SK-N-SH treated with all-trans-retinoic acid at 6 μM for 48 hours (cell line): Measurements from ENCODE around the gene C1RL.

Experiments used
- CREB5 ChIP-seq: fragments of 250-450 bp; sonication (Bioruptor Pico); IDR thresholded peaks from 2 replicates; pipeline ENCODE4 v1.5.1; 2020; ENCODE audit warnings: low read depth, mild to moderate bottlenecking, moderate library complexity
- PATZ1 ChIP-seq: fragments of 250-450 bp; sonication (Bioruptor Pico); IDR thresholded peaks from 2 replicates; pipeline ENCODE4 v1.8.0; 2020; ENCODE audit warnings: mild to moderate bottlenecking, moderate library complexity, borderline replicate concordance
- POU6F1 ChIP-seq: fragments of 250-450 bp; sonication (Bioruptor Pico); IDR thresholded peaks from 2 replicates; pipeline ENCODE4 v1.8.0; 2021; ENCODE audit warnings: low read depth, mild to moderate bottlenecking, moderate library complexity, borderline replicate concordance
- TCF4 ChIP-seq: fragments of 250-450 bp; sonication (Bioruptor Pico); IDR thresholded peaks from 2 replicates; pipeline ENCODE4 v1.8.0; 2021; ENCODE audit warnings: mild to moderate bottlenecking, moderate library complexity, borderline replicate concordance
- TOX ChIP-seq: fragments of 250-450 bp; sonication (Bioruptor Pico); IDR thresholded peaks from 2 replicates; pipeline ENCODE4 v1.8.0; 2021; ENCODE audit warnings: mild to moderate bottlenecking, moderate library complexity, borderline replicate concordance
- TSHZ2 ChIP-seq: fragments of 250-450 bp; sonication (Bioruptor Pico); IDR thresholded peaks from 2 replicates; pipeline ENCODE4 v1.5.0; 2020; ENCODE audit warnings: mild to moderate bottlenecking, moderate library complexity
- ZC3H10 ChIP-seq: fragments of 250-450 bp; sonication (Bioruptor Pico); IDR thresholded peaks from 2 replicates; pipeline ENCODE4 v1.5.1; 2021; ENCODE audit warnings: mild to moderate bottlenecking, moderate library complexity
- ZFP30 ChIP-seq: fragments of 450-650 bp; formaldehyde crosslinking; IDR thresholded peaks from 2 replicates; pipeline ENCODE4 v1.5.0; 2022; ENCODE audit warnings: mild to moderate bottlenecking, moderate library complexity
- ZNF565 ChIP-seq: fragments of 450-650 bp; formaldehyde crosslinking; conservative IDR thresholded peaks from 2 replicates; pipeline ENCODE4 v1.5.0; 2020; ENCODE audit warnings: low read depth, mild to moderate bottlenecking, moderate library complexity
- ZNF70 ChIP-seq: fragments of 450-650 bp; formaldehyde crosslinking; IDR thresholded peaks from 2 replicates; pipeline ENCODE4 v1.5.0; 2020; ENCODE audit warnings: mild to moderate bottlenecking, moderate library complexity
- ZNF8 ChIP-seq: fragments of 450-650 bp; formaldehyde crosslinking; IDR thresholded peaks from 2 replicates; pipeline ENCODE4 v1.5.0; 2020; ENCODE audit warnings: mild to moderate bottlenecking, moderate library complexity

GRCh38 chr12:7069386-7069785 is 39.6 kb downstream of the C1RL start:
- TF ChIP-seq TSHZ2 (no peak), ZFP30 (CRISPR knock-in tag) (no peak), TCF4 (CRISPR knock-in tag) (no peak), ZC3H10 (no peak), POU6F1 (CRISPR knock-in tag) (no peak), ZNF70 (CRISPR knock-in tag) (no peak), ZNF565 (CRISPR knock-in tag) (no peak), ZNF8 (CRISPR knock-in tag) (no peak), CREB5 (CRISPR knock-in tag) (no peak), TOX (CRISPR knock-in tag) (no peak), PATZ1 (CRISPR knock-in tag) (no peak)
